ENCODE measurements around the gene ACAA2. TPM values are rescaled to one million over a fixed set of nuclear protein-coding genes. Genes with fewer than 3 reads are reported as not detected.

The ACAA2 gene
- total RNA-seq, 1 experiment from 2014 or later, result 18.2 TPM

DNA sequence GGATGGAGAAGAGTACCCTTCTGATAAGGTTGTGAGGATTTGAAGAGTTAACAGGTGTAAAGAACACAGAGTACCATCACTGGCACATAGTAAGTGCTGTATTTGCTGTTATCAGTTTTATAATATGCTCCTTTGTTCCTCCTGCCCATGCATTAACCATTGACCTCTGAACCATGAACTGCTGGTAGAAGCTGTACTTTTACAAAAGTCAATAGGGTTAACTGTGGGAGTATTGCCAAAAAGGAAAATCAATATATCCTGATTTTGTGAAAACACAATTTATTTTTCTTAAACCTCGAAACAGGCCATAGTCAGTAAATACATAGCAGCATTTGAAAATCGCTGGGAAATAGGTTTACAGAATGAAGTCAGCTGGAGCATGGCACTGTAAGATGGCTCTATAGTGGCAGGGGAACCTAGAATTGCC, 18.9 kb upstream of the ACAA2 start:
- H3K9ac ChIP-seq (ENCODE audit: low read length), result no peak overlapping the region
- no peak overlapping the region for H2AFZ ChIP-seq (ENCODE audit: low read depth, low read length, poor library complexity, severe bottlenecking)
- H3K4me3 ChIP-seq (replicated peaks in 1 of 2; ENCODE audit: low read depth in 1 of 2, low read length in 2 of 2), result no peak overlapping the region
- peaks cover 0 to 2% of the 10 kb centered on the region in 2 experiments; a peak in 1 of 4 replicates for H3K36me3 ChIP-seq (ENCODE audit: control insufficient read depth in 1 of 2, insufficient read depth in 2 of 2, low read length in 2 of 2)
- BruUV-seq (replicated peaks), result no TSS peak
- H3K4me2 ChIP-seq (ENCODE audit: low read length), result no peak overlapping the region
- no peaks in the 10 kb centered on the region for H3K9me3 ChIP-seq (ENCODE audit: control insufficient read depth in 1 of 2, insufficient read depth in 1 of 2, low read depth in 1 of 2, low read length in 2 of 2)
- H4K20me1 ChIP-seq (ENCODE audit: insufficient read depth), result no peaks in the 10 kb centered on the region
- no peak overlapping the region for H3K27ac ChIP-seq (ENCODE audit: low read depth, low read length)
- CTCF ChIA-PET, result no interaction called here
- H3K27me3 ChIP-seq (ENCODE audit: insufficient read depth, low read length), result no peaks in the 10 kb centered on the region
- intact Hi-C loops (cut with micrococcal nuclease), result no loop called here
- RAD21 ChIA-PET (ENCODE audit: low non-redundant PET in 1 of 2, low total read pairs in 2 of 2, uncharacterized antibody in 2 of 2, unreplicated experiment in 2 of 2), result no interaction called here
- H3K9me2 ChIP-seq (ENCODE audit: insufficient read depth), result no peaks in the 10 kb centered on the region
- POLR2A ChIA-PET, result no interaction called here
- DNase-seq (ENCODE audit: low read depth, low spot score), result no peak
- TF ChIP-seq EZH2 (IDR thresholded peaks at IDR 0.05), result no peak
- no peak for TF ChIP-seq EZH2phosphoT487 (IDR thresholded peaks at IDR 0.05; ENCODE audit: borderline replicate concordance)
- TF ChIP-seq SP1 (IDR thresholded peaks at IDR 0.05; ENCODE audit: low read depth), result no peak
- TF ChIP-seq ZFX (IDR thresholded peaks at IDR 0.05), result no peak
- no peak for TF ChIP-seq CTCF (IDR thresholded peaks at IDR 0.05 in 2 of 3, conservative IDR thresholded peaks at IDR 0.05 in 1 of 3; ENCODE audit: borderline replicate concordance in 1 of 3, insufficient read depth in 1 of 3, low read depth in 2 of 3, low read length in 2 of 3)
- TF ChIP-seq TCF7L2 (IDR thresholded peaks at IDR 0.05; ENCODE audit: borderline replicate concordance, extremely low read depth, insufficient read depth, insufficient read length), result no peak
- TF ChIP-seq POLR2AphosphoS5 (IDR thresholded peaks at IDR 0.05; ENCODE audit: low read depth, low read length), result no peak
- no peak for TF ChIP-seq ZNF274 (IDR thresholded peaks at IDR 0.05; ENCODE audit: low read depth, low read length)
- H3K79me2 ChIP-seq (ENCODE audit: insufficient read depth, low read length), result no peaks in the 10 kb centered on the region
- no peak for ATAC-seq
- peaks cover 0 to 9% of the 10 kb centered on the region in 2 experiments; a peak in 1 of 4 replicates for H3K4me1 ChIP-seq (ENCODE audit: control insufficient read depth in 1 of 2, insufficient read depth in 2 of 2, low read length in 2 of 2)

GRCh38 chr18:49827996-49828395, 14.7 kb upstream of the ACAA2 start:
- Histone ChIP-seq H3K9me3 (ENCODE audit: control insufficient read depth in 1 of 2, insufficient read depth in 1 of 2, low read depth in 1 of 2, low read length in 2 of 2) (no peaks in the 10 kb centered on the region), H3K4me2 (ENCODE audit: low read length) (no peak overlapping the region), H3K27me3 (ENCODE audit: insufficient read depth, low read length) (no peaks in the 10 kb centered on the region), H3K4me1 (ENCODE audit: control insufficient read depth in 1 of 2, insufficient read depth in 2 of 2, low read length in 2 of 2) (no peaks in the 10 kb centered on the region), H3K79me2 (ENCODE audit: insufficient read depth, low read length) (no peaks in the 10 kb centered on the region), H3K27ac (ENCODE audit: low read depth, low read length) (no peak overlapping the region), H3K4me3 (replicated peaks in 1 of 2; ENCODE audit: low read depth in 1 of 2, low read length in 2 of 2) (no peak overlapping the region), H4K20me1 (ENCODE audit: insufficient read depth) (no peaks in the 10 kb centered on the region), H3K36me3 (ENCODE audit: control insufficient read depth in 1 of 2, insufficient read depth in 2 of 2, low read length in 2 of 2) (0 out of 4 replicates have a peak, but pooled peaks cover 0 to 4% of the 10 kb centered on the region in 2 experiments), H2AFZ (ENCODE audit: low read depth, low read length, poor library complexity, severe bottlenecking) (no peak overlapping the region), H3K9ac (ENCODE audit: low read length) (no peak overlapping the region), H3K9me2 (ENCODE audit: insufficient read depth) (no peaks in the 10 kb centered on the region)
- ATAC-seq (no peak), DNase-seq (ENCODE audit: low read depth, low spot score) (no peak)
- no TSS peak for BruUV-seq (replicated peaks)
- intact Hi-C loops (cut with micrococcal nuclease), result no loop called here
- TF ChIP-seq ELF1 (IDR thresholded peaks at IDR 0.05; ENCODE audit: borderline replicate concordance, low read depth) (no peak), SIN3A (IDR thresholded peaks at IDR 0.05; ENCODE audit: low read depth) (no peak), SP1 (IDR thresholded peaks at IDR 0.05; ENCODE audit: low read depth) (no peak), CEBPB (IDR thresholded peaks at IDR 0.05; ENCODE audit: low read depth) (no peak), JUND (IDR thresholded peaks at IDR 0.05) (no peak)
- ChIA-PET CTCF (no interaction called here), POLR2A (interaction anchor here (1.1 kb wide), 1 partner anchor 102 kb away, joined by 3 read pairs; no protein-coding TSS in a partner anchor), RAD21 (ENCODE audit: low non-redundant PET in 1 of 2, low total read pairs in 2 of 2, uncharacterized antibody in 2 of 2, unreplicated experiment in 2 of 2) (no interaction called here)
